Suprapubic skin (tissue), 4 donors: ENCODE results near the gene CRY2. TPM values are rescaled to one million over a fixed set of nuclear protein-coding genes. Genes with fewer than 3 reads are reported as not detected.
A peak's percentile ranks its signal among the peaks of the same experiment; 100 is the strongest.
"Not testable (repeated sequence)": the region's sequence is repeated elsewhere in the genome, so short reads cannot be mapped to it uniquely, and the experiment has no call there.

Experiments used
- DNase-seq, 2 donors: peaks; one replicate each; pipeline ENCODE4 v3.0.0-alpha.2; 2019; ENCODE audit warnings: low spot score in 2 of 2
- H3K27ac ChIP-seq: fragments of 200-600 bp; sonication (generic); one replicate; pipeline ENCODE4 v1.5.1; 2019
- H3K27me3 ChIP-seq: fragments of 200-600 bp; sonication (generic); one replicate; pipeline ENCODE4 v1.5.1; 2019
- H3K36me3 ChIP-seq: fragments of 200-600 bp; sonication (generic); one replicate; pipeline ENCODE4 v1.5.1; 2019
- H3K4me1 ChIP-seq: fragments of 200-600 bp; sonication (generic); one replicate; pipeline ENCODE4 v1.5.1; 2019
- H3K4me3 ChIP-seq: fragments of 200-600 bp; sonication (generic); one replicate; pipeline ENCODE4 v1.5.1; 2019; ENCODE audit warnings: mild to moderate bottlenecking
- H3K9me3 ChIP-seq: fragments of 200-600 bp; sonication (generic); one replicate; pipeline ENCODE4 v1.5.1; 2019
- EP300 ChIP-seq: sonication (generic); formaldehyde crosslinking; IDR thresholded peaks from one replicate; pipeline ENCODE4 v1.6.1; 2017; ENCODE audit warnings: antibody characterized with exemption
- POLR2A ChIP-seq, 2 donors: fragments of 450-650 bp; IDR thresholded peaks; one replicate each; pipeline ENCODE4 v1.6.1; 2017; ENCODE audit warnings: antibody characterized with exemption in 2 of 2, mild to moderate bottlenecking in 2 of 2, moderate library complexity in 2 of 2
- POLR2AphosphoS5 ChIP-seq, 3 donors: sonication (generic); formaldehyde crosslinking; IDR thresholded peaks; one replicate each; pipeline ENCODE4 v1.6.1; 2017; ENCODE audit warnings: antibody characterized with exemption in 3 of 3
- WGBS: methylation state at CpG from one replicate; pipeline ENCODE4 v1.1.5; 2018; 5-methylcytosine and 5-hydroxymethylcytosine counted together
- total RNA-seq, 4 donors: library from RNA; depleted of rRNA; stranded (reverse); fragments of >200 nt; gene quantifications; one replicate each; pipeline ENCODE4 v1.1.0, GENCODE V29; 2016
- TF ChIP-seq, protein P1 (sequence below), 2 donors: fragments of 200-600 bp in 1 of 2; fragments of 450-650 bp in 1 of 2; sonication (generic) in 1 of 2; IDR thresholded peaks; one replicate each; pipeline ENCODE4 v1.5.1; 2016 to 2019; ENCODE audit warnings: antibody characterized with exemption in 2 of 2, mild to moderate bottlenecking in 1 of 2, moderate library complexity in 1 of 2

CRY2 gene
- total RNA-seq, 4 donors from 2014 or later = 86.1 to 141 (median 93.4) TPM

DNA sequence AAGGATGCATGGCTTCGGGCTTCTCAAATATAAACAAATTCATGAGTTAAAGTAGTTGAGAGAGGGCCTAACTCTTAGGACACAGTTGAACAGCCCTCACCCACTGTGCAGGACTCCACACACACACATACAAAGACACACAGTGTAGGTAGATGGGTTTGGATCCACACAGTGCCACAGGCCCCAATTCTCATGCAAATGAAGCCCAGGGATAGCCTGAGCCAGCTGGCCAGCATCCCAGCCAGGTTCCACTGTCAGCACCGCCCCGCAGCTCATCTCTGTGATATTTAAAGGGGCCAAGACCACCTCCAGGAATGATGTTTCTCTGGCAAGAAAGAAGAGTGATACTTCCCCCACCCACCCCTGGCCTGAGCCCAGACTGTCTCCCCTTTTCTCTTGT, 30.7 kb upstream of the CRY2 start:
- Histone ChIP-seq H3K4me3 (no peak overlapping the region), H3K36me3 (peaks cover 10% of the 10 kb centered on the region), H3K9me3 (no peaks in the 10 kb centered on the region), H3K27ac (no peak overlapping the region), H3K4me1 (no peaks in the 10 kb centered on the region), H3K27me3 (no peaks in the 10 kb centered on the region)
- TF ChIP-seq EP300 (no peak), POLR2A (IDR thresholded peaks at IDR 0.05) (no peak), POLR2AphosphoS5 (IDR thresholded peaks at IDR 0.05) (no peak)
- TF ChIP-seq, protein P1, sequence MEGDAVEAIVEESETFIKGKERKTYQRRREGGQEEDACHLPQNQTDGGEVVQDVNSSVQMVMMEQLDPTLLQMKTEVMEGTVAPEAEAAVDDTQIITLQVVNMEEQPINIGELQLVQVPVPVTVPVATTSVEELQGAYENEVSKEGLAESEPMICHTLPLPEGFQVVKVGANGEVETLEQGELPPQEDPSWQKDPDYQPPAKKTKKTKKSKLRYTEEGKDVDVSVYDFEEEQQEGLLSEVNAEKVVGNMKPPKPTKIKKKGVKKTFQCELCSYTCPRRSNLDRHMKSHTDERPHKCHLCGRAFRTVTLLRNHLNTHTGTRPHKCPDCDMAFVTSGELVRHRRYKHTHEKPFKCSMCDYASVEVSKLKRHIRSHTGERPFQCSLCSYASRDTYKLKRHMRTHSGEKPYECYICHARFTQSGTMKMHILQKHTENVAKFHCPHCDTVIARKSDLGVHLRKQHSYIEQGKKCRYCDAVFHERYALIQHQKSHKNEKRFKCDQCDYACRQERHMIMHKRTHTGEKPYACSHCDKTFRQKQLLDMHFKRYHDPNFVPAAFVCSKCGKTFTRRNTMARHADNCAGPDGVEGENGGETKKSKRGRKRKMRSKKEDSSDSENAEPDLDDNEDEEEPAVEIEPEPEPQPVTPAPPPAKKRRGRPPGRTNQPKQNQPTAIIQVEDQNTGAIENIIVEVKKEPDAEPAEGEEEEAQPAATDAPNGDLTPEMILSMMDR (IDR thresholded peaks at IDR 0.05) = no peak
- 32% methylated on average over 3 of the region's 3 CpGs for WGBS
- DNase-seq = peak; percentile 30 to 32

GRCh38 chr11:45817191-45817590, 30.1 kb upstream of the CRY2 start:
- H3K27ac ChIP-seq = no peak overlapping the region
- H3K36me3 ChIP-seq = peaks cover 5% of the 10 kb centered on the region
- no peaks in the 10 kb centered on the region for H3K4me1 ChIP-seq
- peak; percentile 15 to 38 for DNase-seq
- 88% methylated on average over 3 of the region's 7 CpGs for WGBS
- no peak for TF ChIP-seq POLR2AphosphoS5 (IDR thresholded peaks at IDR 0.05)
- TF ChIP-seq POLR2A (IDR thresholded peaks at IDR 0.05) = no peak
- TF ChIP-seq, protein P1 (IDR thresholded peaks at IDR 0.05) = no peak
- TF ChIP-seq EP300 = no peak
- no peaks in the 10 kb centered on the region for H3K27me3 ChIP-seq
- no peaks in the 10 kb centered on the region for H3K9me3 ChIP-seq
- no peak overlapping the region for H3K4me3 ChIP-seq

GRCh38 chr11:45818961-45819605, 28.2 kb upstream of the CRY2 start:
- H3K36me3 ChIP-seq = no peaks in the 10 kb centered on the region
- peak; percentile 9 to 33 for DNase-seq
- no peak overlapping the region for H3K27ac ChIP-seq

DNA sequence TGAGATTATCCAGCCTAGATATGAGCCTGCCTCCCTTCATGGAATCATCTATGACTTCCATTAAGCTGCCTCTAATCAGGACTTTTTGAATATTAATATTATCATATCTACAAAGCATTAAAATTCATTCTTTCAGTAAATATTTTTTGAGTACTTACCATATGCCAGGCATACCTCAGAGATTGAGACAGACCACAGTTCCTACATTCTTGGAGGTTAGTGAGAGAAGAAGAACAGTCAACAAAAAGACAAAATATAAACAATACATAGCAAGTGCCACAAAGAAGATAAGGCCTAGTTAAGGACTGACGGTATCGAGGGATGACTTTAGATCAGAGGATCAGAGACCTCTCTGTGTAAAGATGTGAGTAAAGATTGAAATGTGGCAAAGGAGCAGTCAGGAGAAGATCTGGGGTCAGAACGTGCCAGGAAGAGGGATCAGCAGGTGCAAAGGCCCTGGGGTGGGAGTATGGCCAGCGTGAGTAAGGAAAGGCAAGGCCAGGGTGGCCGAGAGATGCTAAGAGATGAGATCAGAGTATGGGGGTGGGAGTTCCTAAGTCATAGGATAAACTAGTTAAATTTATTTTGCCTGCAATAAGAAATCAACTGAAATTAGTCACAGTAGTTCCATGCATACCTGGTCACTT, 26.9 kb upstream of the CRY2 start:
- no peaks in the 10 kb centered on the region for H3K9me3 ChIP-seq
- DNase-seq = peak in 1 of 2 donors; percentile 34
- H3K4me1 ChIP-seq = no peaks in the 10 kb centered on the region
- no peak overlapping the region for H3K4me3 ChIP-seq
- no peak for TF ChIP-seq EP300
- TF ChIP-seq POLR2A (IDR thresholded peaks at IDR 0.05) = no peak
- TF ChIP-seq POLR2AphosphoS5 (IDR thresholded peaks at IDR 0.05) = no peak
- no peaks in the 10 kb centered on the region for H3K27me3 ChIP-seq
- H3K27ac ChIP-seq = no peak overlapping the region
- no peaks in the 10 kb centered on the region for H3K36me3 ChIP-seq
- WGBS = 93% methylated on average over 5 of the region's 5 CpGs

More at GRCh38 chr11:45818961-45819605, 28.2 kb upstream of the CRY2 start:
- TF ChIP-seq, protein P1 (IDR thresholded peaks at IDR 0.05) = no peak
- no peak for TF ChIP-seq EP300
- TF ChIP-seq POLR2AphosphoS5 (IDR thresholded peaks at IDR 0.05) = no peak
- TF ChIP-seq POLR2A (IDR thresholded peaks at IDR 0.05) = no peak
- Histone ChIP-seq H3K4me1 (no peaks in the 10 kb centered on the region), H3K4me3 (no peak overlapping the region), H3K27me3 (no peaks in the 10 kb centered on the region), H3K9me3 (no peaks in the 10 kb centered on the region)
- 81% methylated on average over 6 of the region's 6 CpGs for WGBS

GRCh38 chr11:45826492-45826891, 20.8 kb upstream of the CRY2 start:
- WGBS = 58% methylated on average over 7 of the region's 7 CpGs
- not testable (repeated sequence) for H3K27ac ChIP-seq, H3K4me3 ChIP-seq, H3K9me3 ChIP-seq, H3K36me3 ChIP-seq, H3K27me3 ChIP-seq, H3K4me1 ChIP-seq
- peak; percentile 31 to 38 for DNase-seq

- no peak overlapping the region for H3K27ac ChIP-seq
- TF ChIP-seq EP300 (no peak), POLR2A (IDR thresholded peaks at IDR 0.05) (no peak), POLR2AphosphoS5 (IDR thresholded peaks at IDR 0.05) (no peak)
- TF ChIP-seq, protein P1 (IDR thresholded peaks at IDR 0.05) = no peak
- no peaks in the 10 kb centered on the region for H3K27me3 ChIP-seq
- WGBS = 99% methylated on average over 4 of the region's 4 CpGs
- no peak overlapping the region for H3K4me3 ChIP-seq
- no peaks in the 10 kb centered on the region for H3K9me3 ChIP-seq
- no peaks in the 10 kb centered on the region for H3K36me3 ChIP-seq
- peak in 1 of 2 donors; percentile 21 for DNase-seq
- H3K4me1 ChIP-seq = no peaks in the 10 kb centered on the region
These were observed 20.2 kb upstream of the CRY2 start for GRCh38 chr11:45827123-45827522.
